HG03025 (cell line): ENCODE results near the gene ITGAD.

ENCODE experiments used
- ATAC-seq: cut with Tn5 transposase; IDR thresholded peaks from one replicate; pipeline ENCODE4 v1.9.1; 2021; ENCODE audit warnings: mild to moderate bottlenecking, moderate library complexity; ENCODE audit not compliant: unreplicated experiment, low FRiP score

Gene ITGAD

DNA sequence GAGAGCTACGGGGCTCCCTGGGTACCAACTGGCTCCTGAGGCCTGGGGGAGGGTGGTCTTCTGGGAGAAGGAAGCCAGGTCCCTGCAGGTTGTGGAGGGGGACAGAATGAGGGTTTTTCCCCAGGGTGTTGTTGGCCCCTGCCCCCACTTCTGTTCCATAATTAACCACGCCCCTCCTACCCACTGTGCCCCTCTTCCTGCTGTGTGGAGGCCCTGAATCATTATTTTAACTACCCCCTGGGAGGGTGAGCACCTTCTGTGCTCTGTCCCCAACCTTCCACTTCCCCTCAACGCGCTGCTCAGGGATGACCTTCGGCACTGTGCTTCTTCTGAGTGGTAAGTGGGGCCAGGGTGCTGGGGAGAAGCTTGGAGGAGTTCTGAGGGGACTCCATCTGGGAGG lies at the start of gene ITGAD:
ITGAD (plus strand) TSS at position 280 of the 400 bp plus-strand sequence; CDS start at position 306, 26 bp downstream.
- ATAC-seq, result no peak

DNA sequence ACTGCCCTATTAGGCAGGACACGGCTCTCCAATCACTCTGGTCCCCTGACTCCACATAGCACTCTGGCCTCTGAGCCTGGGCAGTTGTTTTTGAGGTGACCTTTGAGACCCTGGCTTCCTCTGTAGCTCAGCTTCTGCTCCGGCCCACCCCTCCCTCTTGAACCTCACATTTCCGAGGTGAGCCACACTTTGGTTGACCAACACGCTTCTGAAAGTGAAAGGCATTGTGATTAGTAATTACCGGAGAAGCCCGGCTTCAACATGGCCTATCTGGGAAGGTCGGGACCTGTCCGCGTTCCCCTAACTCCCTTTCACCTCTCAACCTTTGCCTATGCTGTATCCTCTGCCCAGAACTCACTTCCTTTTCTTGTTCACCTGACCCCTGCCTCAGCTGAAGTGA lies 48.4 kb upstream of the ITGAD start:
- ATAC-seq, result no peak

DNA sequence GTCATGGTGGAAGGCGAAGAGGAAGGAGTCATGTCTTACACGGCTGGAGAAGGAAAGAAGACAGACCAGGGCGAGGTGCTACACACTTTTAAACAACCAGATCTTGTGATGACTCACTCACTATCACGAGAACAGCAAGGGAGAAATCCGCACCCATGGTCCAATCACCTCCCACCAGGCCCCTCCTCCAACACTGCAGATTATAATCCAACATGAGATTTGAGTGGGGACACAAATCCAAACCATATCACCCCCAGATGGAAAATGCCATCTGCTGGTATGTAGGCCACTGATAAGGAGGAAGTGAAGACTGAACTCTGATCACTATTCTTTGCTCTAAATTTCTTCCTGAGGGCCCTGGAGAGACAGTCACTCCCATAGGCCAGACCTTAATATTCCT lies 45.7 kb upstream of the ITGAD start:
- ATAC-seq, result no peak

DNA sequence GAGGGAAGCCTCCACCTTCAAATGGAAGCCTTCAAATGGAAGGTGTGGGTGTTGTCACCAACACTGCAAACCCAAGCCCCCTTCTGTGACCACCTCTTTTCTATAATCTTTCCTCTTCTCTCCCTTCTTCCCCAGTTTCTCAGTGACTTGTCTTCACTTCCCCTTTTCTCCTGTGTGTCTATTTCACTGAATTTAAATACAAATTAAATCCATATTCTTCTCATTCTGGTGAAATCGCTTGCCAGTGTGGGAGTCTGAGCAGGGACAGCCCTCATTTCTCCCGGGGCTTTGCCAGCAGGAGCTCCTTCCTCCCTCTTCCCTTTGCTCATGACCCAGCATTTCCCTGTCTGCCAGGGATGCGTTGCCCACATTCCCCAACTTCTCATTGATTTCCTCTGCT lies 44.6 kb upstream of the ITGAD start:
- no peak for ATAC-seq

DNA sequence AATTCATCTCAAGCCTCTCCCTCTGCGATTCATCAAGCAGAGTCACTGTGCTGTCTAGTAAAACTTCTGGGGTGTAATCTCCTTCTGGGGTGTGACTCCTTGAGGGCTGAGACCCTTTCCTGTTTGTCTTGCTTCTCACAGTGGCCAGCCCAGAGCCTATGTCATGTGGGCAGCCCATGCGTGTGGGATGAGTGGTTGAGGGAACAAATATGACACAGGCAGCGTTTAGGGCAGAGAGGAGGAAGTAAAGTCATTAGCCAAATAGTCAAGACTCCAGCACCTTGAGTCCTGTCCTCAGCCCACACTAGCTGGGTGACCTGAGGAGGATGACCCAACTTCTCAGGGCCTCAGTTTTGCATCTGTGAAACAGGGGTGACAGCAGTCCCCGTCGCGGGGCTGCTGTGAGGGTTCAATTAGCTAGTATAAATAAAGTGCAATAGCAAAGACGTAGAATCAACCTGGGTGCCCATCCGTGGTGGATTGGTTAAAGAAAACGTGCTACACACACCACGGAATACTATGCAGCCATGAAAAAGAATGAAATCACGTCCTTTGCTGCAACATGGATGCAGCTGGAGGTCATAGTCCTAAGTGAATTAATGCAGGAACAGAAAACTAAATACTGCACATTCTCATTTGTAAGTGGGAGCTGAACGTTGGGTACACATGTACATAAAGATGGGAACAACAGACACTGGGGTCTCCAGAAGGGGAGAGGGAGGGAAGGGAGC lies 42.7 kb upstream of the ITGAD start:
- no peak for ATAC-seq

DNA sequence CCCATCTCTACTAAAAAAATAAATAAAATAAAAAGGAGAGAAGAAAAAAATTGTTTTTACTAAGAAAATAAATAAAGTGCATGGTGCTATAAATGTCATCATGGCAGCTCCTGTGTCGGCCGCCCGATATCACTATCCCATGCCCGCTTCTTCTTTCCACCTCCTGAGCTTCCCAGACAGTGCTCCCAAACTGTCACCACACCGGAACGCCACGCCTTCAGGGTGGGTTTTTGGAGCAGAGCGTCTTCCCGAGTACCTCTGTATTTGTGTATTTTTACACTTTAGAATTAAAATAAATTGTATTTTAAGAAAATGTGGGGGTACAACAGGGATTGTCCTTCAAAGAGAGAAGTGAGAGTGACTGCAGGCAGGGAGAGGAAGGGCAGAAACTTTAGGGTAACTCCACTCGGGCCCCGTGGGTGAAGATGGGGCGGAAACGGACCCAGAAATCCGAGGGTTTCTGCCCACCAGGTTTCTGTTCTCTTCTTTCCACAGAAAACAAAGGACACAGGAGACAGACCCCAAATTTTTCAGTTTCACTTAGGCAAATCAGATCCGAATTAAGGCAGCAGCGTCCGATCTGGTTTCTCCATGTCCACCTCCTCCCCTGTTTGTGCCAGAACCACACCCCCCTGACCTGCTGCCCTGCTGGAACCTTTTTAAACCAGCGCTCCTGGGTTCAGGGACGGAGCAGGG lies 41.7 kb upstream of the ITGAD start:
- ATAC-seq, result no peak

DNA sequence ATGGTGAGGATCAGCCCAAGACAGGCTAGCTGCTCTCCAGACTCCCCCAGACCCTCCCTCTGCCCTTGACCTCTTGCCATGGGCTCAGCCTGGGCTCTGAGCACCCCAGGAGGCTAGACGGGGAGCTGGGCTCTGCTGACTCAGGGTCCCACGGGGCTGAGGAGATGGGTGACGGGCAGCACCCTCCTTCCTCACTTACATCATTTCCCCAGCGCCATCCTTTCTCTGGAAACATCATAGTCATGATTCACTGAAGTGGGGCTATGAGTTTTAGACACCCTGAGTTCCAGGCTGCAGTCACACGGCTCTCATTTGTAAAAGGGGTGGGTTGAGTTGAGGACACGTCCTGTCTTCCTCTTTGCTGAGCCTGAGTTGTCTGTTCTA lies 41.2 kb upstream of the ITGAD start:
- no peak for ATAC-seq

DNA sequence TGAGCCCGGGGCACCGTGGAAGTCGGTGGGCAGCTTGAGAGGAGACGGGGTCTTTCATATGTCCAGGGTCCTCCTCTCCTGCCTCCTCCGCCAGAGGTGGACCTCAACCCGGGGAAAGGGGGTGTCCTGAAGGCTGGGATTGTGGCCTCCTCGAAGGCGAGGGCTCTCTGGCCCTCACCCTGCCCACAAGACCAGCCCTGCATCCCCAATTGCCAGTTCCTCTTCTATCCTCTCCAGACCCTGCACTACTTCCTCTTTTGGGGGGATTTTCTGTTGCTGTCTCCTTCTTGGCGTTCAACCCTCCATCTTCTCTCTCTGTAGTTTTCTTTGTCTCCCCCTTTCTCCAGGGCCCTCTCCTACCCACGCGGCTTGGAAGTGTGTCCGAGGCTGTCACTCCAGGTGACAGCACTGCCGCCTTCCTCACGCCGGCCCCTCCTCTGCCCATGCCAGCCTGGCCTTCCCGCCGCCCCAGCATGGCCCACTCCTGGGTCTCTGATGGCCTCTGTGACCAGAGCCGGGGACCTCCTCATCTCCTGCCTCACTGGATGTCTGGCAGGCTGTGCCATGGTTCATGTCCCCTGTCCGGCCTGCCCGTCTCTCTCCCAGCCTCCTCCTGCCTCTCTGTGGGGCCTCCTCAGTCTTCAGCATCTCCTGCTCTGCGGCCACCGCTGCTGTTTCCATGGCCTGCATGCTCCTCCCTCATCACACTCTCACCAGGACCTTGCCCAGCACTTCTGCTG lies 40.6 kb upstream of the ITGAD start:
- ATAC-seq, result no peak

DNA sequence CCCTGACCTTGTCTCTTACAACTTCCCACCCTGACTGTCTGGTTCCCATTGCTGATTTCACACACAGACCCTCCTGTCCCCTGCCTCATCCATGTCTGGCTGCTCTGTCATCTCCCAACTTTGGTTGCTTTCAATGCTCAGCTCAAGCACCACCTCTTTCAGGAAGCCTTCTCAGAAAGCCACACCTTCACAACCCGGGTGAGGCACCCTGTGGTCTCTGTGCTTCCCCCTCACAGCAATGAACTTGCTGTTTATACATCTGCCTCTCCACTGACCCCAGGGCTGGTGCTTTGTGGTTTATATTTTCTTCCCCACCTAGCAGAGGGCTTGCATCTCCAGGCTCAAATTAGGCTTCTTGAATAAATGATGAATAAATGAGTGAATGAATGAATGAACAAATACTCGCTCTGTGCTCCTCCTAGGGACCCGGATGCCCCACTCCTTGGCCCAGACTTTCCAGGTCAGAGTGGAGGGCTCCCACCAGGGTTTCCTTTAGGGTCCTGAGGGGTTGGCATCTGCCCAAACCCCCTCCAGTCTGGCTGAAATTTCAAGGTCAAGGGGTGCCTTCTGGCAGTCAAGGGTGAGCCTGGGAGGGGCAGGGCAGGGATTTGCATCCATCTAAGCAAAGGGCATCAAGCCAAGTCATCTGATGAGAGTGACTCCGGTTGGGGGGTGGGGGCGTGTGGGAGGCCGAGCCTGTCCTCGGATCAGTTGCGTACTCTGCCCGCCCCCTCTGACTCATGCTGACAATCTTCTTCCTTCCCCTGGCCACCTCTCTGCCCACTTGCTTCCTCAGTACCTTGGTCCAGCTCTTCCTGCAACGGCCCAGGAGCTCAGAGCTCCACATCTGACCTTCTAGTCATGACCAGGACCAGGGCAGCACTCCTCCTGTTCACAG lies 38.5 kb upstream of the ITGAD start, which contains the start of gene ITGAX:
ITGAX (plus strand) TSS at position 783 of the 898 bp plus-strand sequence; CDS start at position 862, 79 bp downstream.
- no peak for ATAC-seq

DNA sequence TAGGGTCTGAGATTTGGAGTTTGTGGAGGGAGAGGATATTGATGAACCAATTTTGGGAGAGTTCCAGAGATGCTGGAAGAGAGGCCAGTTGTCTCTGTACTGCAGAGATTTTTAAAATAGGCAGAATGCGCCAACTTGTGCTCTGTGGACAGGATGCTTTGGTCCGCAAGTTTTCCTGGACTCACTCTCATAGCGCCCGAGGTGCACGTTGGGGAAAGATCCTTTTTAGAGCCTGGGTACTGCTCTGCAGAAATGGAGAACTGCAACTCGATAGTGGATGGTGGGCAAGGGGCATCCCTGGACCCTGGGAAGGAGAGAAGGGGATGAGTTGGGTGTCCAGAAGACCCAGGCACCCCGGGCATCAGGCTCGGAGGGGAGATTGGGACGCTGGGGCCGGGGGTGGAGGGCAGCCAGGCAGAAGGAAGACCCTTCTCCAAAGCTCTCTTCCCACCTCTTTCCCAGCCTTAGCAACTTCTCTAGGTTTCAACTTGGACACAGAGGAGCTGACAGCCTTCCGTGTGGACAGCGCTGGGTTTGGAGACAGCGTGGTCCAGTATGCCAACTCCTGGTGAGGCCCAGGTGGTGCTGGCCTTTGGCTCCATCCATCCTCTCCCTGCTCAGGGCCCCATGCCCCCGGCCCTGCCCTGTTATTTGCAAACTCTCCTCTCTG lies 37.6 kb upstream of the ITGAD start:
- no peak for ATAC-seq

DNA sequence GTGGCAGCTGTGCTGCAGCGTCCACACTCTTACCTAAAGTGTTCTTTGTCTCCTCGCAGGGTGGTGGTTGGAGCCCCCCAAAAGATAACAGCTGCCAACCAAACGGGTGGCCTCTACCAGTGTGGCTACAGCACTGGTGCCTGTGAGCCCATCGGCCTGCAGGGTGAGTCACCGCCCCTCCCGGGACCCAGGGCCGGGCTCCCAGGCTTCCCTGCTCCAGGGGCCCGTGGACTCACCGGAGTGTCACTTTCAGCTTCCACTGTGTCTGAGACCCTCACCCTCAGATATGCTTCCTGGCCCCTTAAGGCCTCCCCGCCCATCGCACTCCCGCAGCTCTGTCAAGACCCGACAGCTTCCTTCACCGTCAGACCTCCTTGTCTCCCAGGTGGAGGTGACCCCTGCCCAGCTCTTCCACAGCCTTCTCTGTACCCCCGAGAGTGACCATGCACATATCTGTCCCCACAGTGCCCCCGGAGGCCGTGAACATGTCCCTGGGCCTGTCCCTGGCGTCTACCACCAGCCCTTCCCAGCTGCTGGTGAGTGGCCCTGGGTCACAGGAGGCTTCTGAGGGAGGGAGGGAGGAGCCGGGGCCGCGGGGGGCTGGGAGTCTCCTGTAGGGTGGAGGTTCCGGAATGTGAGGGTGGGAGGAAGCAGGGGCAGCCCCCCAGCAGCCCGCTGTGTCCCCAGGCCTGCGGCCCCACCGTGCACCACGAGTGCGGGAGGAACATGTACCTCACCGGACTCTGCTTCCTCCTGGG lies 36.4 kb upstream of the ITGAD start:
- ATAC-seq, result no peak

DNA sequence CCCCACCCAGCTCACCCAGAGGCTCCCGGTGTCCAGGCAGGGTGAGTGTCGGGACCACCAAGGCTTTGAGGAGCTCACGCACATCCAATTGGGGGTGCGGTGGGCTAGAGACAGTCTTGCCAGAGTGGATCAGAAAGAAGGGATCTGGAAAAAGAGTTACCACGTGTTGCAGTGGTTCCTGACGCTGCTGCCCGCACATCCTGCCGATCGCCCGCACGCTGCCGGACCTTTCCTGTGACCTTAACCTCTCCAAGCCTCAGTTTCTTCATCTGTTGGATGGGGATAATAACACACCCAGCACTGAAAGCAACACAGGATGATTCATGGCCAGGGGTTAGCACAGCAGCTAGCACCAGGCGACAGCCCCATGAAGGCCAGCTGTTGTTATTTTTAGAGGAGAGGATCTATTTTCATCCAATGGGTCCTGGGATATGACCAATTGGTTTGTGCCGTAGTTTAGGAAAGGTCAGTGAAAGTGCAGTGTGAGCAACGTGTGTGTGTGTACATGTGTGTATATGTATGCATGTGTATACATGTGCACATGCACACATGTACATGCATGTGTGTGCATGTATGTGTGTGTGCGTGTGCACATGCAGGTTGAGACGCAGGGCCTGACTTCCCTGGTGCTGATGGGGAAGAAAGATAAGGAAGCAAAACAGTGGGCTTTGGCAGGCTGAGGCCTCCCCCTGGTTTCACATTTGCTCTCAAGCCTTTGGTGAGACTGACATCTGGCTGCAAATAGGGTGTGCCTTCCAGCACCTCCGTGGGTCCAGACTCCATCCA lies 35.6 kb upstream of the ITGAD start:
- ATAC-seq, result no peak

DNA sequence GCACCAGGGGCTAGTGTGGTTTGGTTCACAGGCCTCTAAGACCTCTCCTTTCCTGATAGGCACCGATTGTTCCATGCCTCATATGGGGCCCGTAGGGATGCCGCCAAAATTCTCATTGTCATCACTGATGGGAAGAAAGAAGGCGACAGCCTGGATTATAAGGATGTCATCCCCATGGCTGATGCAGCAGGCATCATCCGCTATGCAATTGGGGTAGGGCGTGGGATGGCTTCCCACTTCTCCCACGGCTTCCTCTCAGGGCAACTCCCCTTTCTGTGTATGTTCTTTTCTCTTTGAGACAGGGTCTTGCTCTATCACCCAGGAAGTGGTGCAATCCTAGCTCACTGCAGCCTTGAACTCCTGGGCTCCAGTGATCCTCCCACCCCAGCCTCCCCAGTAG lies 32.9 kb upstream of the ITGAD start:
- no peak for ATAC-seq

DNA sequence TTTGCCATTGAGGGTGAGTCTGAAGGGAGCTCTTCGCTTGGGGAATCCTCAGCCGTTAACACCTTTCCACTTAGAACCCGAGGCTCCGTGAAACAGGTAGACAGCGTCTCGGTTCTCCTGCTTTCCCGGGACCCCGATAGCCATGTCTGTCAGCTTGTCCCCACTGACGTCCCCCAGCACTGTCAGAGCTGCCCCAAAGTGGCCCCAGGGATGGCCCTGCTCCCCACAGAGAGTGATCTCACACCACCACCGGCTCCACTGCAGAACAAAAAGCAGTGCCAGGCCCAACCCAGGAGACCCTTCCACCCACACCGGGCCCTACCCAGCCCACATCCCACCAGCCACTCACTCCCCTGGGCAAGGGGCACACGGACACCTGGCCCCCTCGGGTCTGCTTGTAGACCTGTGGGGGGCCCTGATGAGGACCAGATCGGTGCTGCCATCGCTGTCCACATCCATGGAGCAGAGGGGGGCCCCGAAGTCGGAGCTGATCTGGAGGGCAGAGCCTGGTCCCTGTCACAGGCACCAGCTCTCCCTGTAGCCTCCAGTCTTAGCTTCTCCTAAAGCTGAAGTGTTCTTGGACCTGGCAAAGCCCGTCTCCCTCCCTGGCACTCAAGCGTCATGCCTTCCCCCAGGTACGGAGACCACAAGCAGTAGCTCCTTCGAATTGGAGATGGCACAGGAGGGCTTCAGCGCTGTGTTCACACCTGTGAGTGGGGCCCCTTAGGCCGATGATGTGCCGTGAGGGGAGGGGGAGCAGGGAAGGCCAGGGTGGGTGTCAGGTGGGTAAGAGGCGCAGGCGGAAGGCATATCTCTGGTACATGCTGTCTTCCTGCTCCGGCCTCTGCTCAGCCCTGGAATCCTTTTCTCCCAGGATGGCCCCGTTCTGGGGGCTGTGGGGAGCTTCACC lies 31.7 kb upstream of the ITGAD start:
- ATAC-seq, result no peak

DNA sequence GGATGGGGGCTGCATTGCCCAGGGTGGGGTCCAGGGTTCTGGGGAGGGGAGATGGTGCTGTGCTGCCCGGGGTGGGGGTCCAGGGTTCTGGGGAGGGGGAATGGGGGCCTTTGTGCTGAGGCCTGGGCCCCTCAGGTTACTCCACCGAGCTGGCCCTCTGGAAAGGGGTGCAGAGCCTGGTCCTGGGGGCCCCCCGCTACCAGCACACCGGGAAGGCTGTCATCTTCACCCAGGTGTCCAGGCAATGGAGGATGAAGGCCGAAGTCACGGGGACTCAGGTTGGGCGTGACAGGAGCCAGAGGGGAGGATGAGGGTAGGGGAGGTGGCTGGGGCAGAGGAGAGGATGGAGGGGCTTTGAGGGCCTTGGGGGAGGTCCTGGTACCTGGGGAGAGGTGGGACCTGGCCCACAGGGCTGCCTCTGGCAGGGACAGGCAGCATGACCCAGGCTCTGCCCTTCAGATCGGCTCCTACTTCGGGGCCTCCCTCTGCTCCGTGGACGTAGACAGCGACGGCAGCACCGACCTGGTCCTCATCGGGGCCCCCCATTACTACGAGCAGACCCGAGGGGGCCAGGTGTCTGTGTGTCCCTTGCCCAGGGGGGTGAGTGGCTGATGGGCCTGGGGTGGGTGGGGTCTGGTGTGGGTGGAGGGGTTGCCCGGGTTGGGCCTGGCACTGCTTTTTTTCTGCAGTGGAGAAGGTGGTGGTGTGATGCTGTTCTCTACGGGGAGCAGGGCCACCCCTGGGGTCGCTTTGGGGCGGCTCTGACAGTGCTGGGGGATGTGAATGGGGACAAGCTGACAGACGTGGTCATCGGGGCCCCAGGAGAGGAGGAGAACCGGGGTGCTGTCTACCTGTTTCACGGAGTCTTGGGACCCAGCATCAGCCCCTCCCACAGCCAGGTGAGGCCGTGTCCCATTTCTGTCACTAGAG lies 30.4 kb upstream of the ITGAD start:
- no peak for ATAC-seq

DNA sequence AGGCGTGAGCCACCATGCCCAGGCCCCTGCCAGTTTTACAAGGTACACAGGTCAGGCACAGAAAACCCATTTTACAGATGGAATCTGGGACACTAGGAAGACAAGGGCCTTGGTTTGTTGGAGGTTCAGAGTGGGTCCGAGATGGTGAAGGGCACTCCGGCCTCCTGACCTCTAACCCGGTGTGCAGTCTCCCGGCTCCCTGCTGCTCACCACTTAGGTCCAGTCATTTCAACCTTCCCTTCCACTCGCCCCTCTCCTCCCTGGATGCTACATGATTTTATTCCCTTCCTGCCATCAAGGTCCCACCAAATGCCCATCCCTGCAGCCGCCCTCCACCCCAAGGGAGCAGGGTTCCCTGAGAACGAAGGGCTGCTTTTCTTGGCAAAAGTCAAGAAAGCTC lies 29.4 kb upstream of the ITGAD start:
- ATAC-seq, result no peak
